NCI-H526 (cell line): ENCODE measurements around the gene PCGF5.

ENCODE experiments used
- DNase-seq, 2 experiments: peaks; one replicate each; lab custom pipeline; 2025; lab: John Stamatoyannopoulos, UW

PCGF5 gene

DNA sequence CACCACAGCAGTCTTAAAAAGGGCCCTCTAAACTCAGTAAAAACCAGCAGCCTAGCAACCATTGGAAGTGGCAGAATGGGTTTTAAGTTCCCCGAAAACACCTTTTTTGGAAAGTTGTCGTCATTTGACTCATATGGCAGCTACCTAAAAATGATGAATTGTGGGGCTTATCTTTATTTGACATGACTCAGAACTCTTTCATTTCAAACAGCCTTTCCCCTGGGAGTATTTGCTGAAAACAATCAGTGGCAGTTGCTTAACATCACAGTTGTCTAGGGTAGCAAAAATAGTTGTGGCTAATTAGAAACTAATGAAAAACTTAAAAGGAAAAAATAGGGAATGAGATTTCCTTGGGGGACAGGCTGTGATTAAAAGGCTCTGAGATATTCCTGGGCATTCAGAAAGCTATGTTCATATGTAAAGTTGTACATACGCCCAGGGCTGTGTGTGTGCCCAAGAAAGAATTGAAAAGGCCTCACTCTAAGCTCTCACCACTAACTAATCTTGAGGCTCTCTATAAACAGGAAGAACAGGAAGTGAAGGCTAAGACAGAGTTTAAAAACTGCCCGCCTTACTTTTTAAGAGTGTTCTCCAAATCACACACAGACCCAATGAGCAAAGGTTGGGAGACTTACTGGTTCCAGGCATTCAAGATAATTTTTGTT lies 108.0 kb downstream of the PCGF5 start:
- DNase-seq, result no peak
